GM23338 (cell line): ENCODE measurements around the gene GABRR2. TPM values are rescaled to one million over a fixed set of nuclear protein-coding genes. Genes with fewer than 3 reads are reported as not detected.

Experiments
- ATAC-seq: fragments of 200-7000 bp; cut with Tn5 transposase; 3 replicates; pipeline ENCODE4 v1.9.1; 2020
- DNase-seq: peaks from one replicate; pipeline ENCODE4 v3.0.0-alpha.2; 2015; ENCODE audit warnings: low spot score
- H2AFZ ChIP-seq: fragments of 200-600 bp; sonication (generic); 2 replicates; pipeline ENCODE4 v1.8.0; 2016; ENCODE audit warnings: antibody characterized with exemption, mild to moderate bottlenecking, moderate library complexity
- H3F3A ChIP-seq: fragments of 200-600 bp; sonication (generic); replicated peaks from 2 replicates; pipeline ENCODE4 v1.8.0; 2017; ENCODE audit warnings: antibody characterized with exemption, mixed run types, low read depth
- H3K27ac ChIP-seq: fragments of 200-600 bp; sonication (generic); 2 replicates; pipeline ENCODE4 v1.6.1; 2016; ENCODE audit warnings: low read depth
- H3K27me3 ChIP-seq: fragments of 200-600 bp; sonication (generic); 2 replicates; pipeline ENCODE4 v1.8.0; 2016; ENCODE audit warnings: mild to moderate bottlenecking, mixed run types, moderate library complexity; ENCODE audit not compliant: insufficient read depth
- H3K36me3 ChIP-seq: fragments of 200-600 bp; sonication (generic); 2 replicates; pipeline ENCODE4 v1.8.0; 2016; ENCODE audit warnings: mild to moderate bottlenecking; ENCODE audit not compliant: insufficient read depth
- H3K4me1 ChIP-seq: fragments of 200-600 bp; sonication (generic); 2 replicates; pipeline ENCODE4 v1.8.0; 2016; ENCODE audit warnings: mild to moderate bottlenecking, moderate library complexity; ENCODE audit not compliant: insufficient read depth
- H3K4me2 ChIP-seq: fragments of 200-600 bp; sonication (generic); 2 replicates; pipeline ENCODE4 v1.7.1; 2017; ENCODE audit warnings: mixed run types
- H3K4me3 ChIP-seq: fragments of 200-600 bp; sonication (generic); 2 replicates; pipeline ENCODE4 v1.6.1; 2016; ENCODE audit warnings: mixed run types
- H3K79me2 ChIP-seq: fragments of 200-600 bp; sonication (generic); replicated peaks from 2 replicates; pipeline ENCODE4 v1.8.0; 2017; ENCODE audit warnings: mild to moderate bottlenecking; ENCODE audit not compliant: insufficient read depth
- H3K9me2 ChIP-seq: fragments of 200-600 bp; sonication (generic); 2 replicates; pipeline ENCODE4 v1.8.0; 2017; ENCODE audit not compliant: insufficient read depth
- H4K20me1 ChIP-seq: fragments of 200-600 bp; sonication (generic); replicated peaks from 2 replicates; pipeline ENCODE4 v1.8.0; 2017; ENCODE audit warnings: mild to moderate bottlenecking; ENCODE audit not compliant: insufficient read depth
- H3K27ac Mint-ChIP-seq: 2 replicates; pipeline ENCODE4 v1.8.0; 2020; ENCODE audit warnings: inconsistent platforms, mild to moderate bottlenecking, moderate library complexity, mixed read lengths
- H3K27me3 Mint-ChIP-seq: 3 replicates; pipeline ENCODE4 v1.8.0; 2022; ENCODE audit warnings: low read depth, mild to moderate bottlenecking, moderate library complexity, mixed read lengths, inconsistent platforms; ENCODE audit not compliant: insufficient read depth, poor library complexity
- H3K36me3 Mint-ChIP-seq: 3 replicates; pipeline ENCODE4 v1.8.0; 2021; ENCODE audit warnings: low read depth, mild to moderate bottlenecking, inconsistent platforms, moderate library complexity, mixed read lengths
- H3K4me1 Mint-ChIP-seq: 3 replicates; pipeline ENCODE4 v1.8.0; 2020; ENCODE audit warnings: mild to moderate bottlenecking, inconsistent platforms, mixed read lengths
- H3K4me3 Mint-ChIP-seq: 3 replicates; pipeline ENCODE4 v1.8.0; 2021; ENCODE audit warnings: moderate library complexity, mild to moderate bottlenecking, inconsistent platforms, mixed read lengths
- H3K9me3 Mint-ChIP-seq: 3 replicates; pipeline ENCODE4 v1.8.0; 2020; ENCODE audit warnings: moderate library complexity, mild to moderate bottlenecking, inconsistent platforms, mixed read lengths
- EZH2 ChIP-seq: fragments of 200-600 bp; sonication (generic); IDR thresholded peaks from one replicate; pipeline ENCODE4 v1.8.0; 2017; ENCODE audit warnings: antibody characterized with exemption, mild to moderate bottlenecking, low read depth; ENCODE audit not compliant: unreplicated experiment
- NANOG ChIP-seq: IDR thresholded peaks from 2 replicates; pipeline ENCODE4 v1.6.1; 2016; ENCODE audit warnings: antibody characterized with exemption, borderline replicate concordance
- STAT1 ChIP-seq: IDR thresholded peaks from one replicate; pipeline ENCODE4 v1.6.1; 2016; ENCODE audit warnings: antibody characterized with exemption; ENCODE audit not compliant: unreplicated experiment
- ZNF114 ChIP-seq: fragments of 250-450 bp; sonication (Bioruptor Pico); IDR thresholded peaks from 2 replicates; pipeline ENCODE4 v1.5.0; 2020; ENCODE audit warnings: mild to moderate bottlenecking, moderate library complexity
- polyA plus RNA-seq: library from polyadenylated mRNA; unstranded; fragments of >200 nt; fragmentation: Nextera tagmentation; extraction: Ambion mirVana; gene quantifications from 2 replicates; pipeline ENCODE4 v1.2.1, GENCODE V29; 2016
- total RNA-seq: library from RNA; depleted of rRNA; stranded (reverse); fragments of >200 nt; shearing (Covaris generic); gene quantifications from 2 replicates; pipeline ENCODE4 v1.2.3, GENCODE V29; 2014
- TF ChIP-seq, protein P1 (sequence below): fragments of 250-450 bp; sonication (Bioruptor Pico); IDR thresholded peaks from 2 replicates; pipeline ENCODE4 v1.5.0; 2020; ENCODE audit warnings: mild to moderate bottlenecking, moderate library complexity
- TF ChIP-seq, protein P2 (sequence below): IDR thresholded peaks from 2 replicates; pipeline ENCODE4 v1.6.1; 2016; ENCODE audit warnings: antibody characterized with exemption
- TF ChIP-seq, protein P3 (sequence below), 2 experiments: fragments of 200-600 bp in 1 of 2; sonication (generic) in 1 of 2; conservative IDR thresholded peaks; 2 replicates each; pipeline versions ENCODE4 v1.5.1 to v1.6.1; 2016 to 2017; ENCODE audit warnings: antibody characterized with exemption in 2 of 2, low read depth in 2 of 2, mild to moderate bottlenecking in 2 of 2, moderate library complexity in 1 of 2

Gene GABRR2
- total and polyA plus RNA-seq, 2 experiments from 2014 or later = not detected

DNA sequence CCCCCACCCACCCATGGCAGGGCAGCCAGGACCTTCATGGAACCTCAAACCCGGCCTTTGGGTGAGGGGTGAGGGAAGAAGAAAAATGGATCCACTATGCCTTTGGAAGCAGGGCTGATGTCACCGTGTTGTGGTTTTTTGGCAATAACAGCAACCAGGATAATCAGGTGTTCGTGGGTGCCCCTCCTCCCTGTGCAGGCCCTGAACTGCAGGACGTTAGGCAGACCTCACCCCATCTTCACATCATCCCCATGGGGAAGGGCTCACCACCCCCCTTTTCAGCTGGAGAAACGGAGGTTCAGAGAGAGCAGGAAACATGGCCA lies 3.6 kb downstream of the GABRR2 start (continued):
- TF ChIP-seq, protein P1, sequence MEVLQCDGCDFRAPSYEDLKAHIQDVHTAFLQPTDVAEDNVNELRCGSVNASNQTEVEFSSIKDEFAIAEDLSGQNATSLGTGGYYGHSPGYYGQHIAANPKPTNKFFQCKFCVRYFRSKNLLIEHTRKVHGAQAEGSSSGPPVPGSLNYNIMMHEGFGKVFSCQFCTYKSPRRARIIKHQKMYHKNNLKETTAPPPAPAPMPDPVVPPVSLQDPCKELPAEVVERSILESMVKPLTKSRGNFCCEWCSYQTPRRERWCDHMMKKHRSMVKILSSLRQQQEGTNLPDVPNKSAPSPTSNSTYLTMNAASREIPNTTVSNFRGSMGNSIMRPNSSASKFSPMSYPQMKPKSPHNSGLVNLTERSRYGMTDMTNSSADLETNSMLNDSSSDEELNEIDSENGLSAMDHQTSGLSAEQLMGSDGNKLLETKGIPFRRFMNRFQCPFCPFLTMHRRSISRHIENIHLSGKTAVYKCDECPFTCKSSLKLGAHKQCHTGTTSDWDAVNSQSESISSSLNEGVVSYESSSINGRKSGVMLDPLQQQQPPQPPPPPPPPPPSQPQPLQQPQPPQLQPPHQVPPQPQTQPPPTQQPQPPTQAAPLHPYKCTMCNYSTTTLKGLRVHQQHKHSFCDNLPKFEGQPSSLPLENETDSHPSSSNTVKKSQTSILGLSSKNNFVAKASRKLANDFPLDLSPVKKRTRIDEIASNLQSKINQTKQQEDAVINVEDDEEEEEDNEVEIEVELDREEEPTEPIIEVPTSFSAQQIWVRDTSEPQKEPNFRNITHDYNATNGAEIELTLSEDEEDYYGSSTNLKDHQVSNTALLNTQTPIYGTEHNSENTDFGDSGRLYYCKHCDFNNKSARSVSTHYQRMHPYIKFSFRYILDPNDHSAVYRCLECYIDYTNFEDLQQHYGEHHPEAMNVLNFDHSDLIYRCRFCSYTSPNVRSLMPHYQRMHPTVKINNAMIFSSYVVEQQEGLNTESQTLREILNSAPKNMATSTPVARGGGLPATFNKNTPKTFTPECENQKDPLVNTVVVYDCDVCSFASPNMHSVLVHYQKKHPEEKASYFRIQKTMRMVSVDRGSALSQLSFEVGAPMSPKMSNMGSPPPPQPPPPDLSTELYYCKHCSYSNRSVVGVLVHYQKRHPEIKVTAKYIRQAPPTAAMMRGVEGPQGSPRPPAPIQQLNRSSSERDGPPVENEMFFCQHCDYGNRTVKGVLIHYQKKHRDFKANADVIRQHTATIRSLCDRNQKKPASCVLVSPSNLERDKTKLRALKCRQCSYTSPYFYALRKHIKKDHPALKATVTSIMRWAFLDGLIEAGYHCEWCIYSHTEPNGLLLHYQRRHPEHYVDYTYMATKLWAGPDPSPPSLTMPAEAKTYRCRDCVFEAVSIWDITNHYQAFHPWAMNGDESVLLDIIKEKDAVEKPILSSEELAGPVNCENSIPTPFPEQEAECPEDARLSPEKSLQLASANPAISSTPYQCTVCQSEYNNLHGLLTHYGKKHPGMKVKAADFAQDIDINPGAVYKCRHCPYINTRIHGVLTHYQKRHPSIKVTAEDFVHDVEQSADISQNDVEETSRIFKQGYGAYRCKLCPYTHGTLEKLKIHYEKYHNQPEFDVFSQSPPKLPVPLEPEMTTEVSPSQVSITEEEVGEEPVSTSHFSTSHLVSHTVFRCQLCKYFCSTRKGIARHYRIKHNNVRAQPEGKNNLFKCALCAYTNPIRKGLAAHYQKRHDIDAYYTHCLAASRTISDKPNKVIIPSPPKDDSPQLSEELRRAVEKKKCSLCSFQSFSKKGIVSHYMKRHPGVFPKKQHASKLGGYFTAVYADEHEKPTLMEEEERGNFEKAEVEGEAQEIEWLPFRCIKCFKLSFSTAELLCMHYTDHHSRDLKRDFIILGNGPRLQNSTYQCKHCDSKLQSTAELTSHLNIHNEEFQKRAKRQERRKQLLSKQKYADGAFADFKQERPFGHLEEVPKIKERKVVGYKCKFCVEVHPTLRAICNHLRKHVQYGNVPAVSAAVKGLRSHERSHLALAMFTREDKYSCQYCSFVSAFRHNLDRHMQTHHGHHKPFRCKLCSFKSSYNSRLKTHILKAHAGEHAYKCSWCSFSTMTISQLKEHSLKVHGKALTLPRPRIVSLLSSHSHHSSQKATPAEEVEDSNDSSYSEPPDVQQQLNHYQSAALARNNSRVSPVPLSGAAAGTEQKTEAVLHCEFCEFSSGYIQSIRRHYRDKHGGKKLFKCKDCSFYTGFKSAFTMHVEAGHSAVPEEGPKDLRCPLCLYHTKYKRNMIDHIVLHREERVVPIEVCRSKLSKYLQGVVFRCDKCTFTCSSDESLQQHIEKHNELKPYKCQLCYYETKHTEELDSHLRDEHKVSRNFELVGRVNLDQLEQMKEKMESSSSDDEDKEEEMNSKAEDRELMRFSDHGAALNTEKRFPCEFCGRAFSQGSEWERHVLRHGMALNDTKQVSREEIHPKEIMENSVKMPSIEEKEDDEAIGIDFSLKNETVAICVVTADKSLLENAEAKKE (CRISPR knock-in tag) = no peak

DNA sequence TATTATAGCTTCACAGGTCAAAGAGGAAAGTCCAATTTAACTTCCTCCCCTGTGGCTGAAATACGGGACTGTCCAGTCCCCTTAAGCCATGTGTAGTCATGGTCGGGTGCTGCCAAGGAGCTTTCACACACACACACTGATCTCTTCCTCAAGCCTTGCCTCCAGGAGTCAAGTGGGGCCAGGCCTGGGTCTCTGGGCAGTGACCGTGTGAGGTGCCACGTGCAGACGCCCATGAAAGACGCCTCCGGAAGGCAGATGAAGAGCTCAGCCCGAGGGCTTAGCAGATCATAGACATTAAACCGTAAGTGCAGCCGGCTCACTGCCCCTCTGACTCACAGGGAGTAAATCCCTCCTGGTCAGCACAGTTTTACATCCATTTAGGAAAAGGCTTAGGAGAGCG lies 4.2 kb downstream of the GABRR2 start:
- Mint-ChIP-seq H3K27me3 (peaks cover 3% of the 10 kb centered on the region), H3K36me3 (no peaks in the 10 kb centered on the region), H3K4me3 (no peak overlapping the region), H3K9me3 (no peaks in the 10 kb centered on the region), H3K27ac (no peak overlapping the region), H3K4me1 (peaks cover 16% of the 10 kb centered on the region)
- peak overlapping the region; percentile 88 for H2AFZ ChIP-seq
- H3K27me3 ChIP-seq = no peaks in the 10 kb centered on the region
- ATAC-seq (no peak), DNase-seq (no peak)
- H4K20me1 ChIP-seq = no peaks in the 10 kb centered on the region
- H3K4me2 ChIP-seq = no peak overlapping the region
- H3K4me1 ChIP-seq = no peaks in the 10 kb centered on the region
- H3K79me2 ChIP-seq = no peaks in the 10 kb centered on the region
- no peaks in the 10 kb centered on the region for H3K36me3 ChIP-seq
- no peaks in the 10 kb centered on the region for H3F3A ChIP-seq
- H3K9me2 ChIP-seq = no peaks in the 10 kb centered on the region
- no peak overlapping the region for H3K4me3 ChIP-seq
- H3K27ac ChIP-seq = no peak overlapping the region
- TF ChIP-seq NANOG (no peak), STAT1 (no peak), ZNF114 (no peak), EZH2 (no peak)
- TF ChIP-seq, protein P1 (CRISPR knock-in tag) = no peak
- TF ChIP-seq, protein P2, sequence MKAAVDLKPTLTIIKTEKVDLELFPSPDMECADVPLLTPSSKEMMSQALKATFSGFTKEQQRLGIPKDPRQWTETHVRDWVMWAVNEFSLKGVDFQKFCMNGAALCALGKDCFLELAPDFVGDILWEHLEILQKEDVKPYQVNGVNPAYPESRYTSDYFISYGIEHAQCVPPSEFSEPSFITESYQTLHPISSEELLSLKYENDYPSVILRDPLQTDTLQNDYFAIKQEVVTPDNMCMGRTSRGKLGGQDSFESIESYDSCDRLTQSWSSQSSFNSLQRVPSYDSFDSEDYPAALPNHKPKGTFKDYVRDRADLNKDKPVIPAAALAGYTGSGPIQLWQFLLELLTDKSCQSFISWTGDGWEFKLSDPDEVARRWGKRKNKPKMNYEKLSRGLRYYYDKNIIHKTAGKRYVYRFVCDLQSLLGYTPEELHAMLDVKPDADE = no peak
- TF ChIP-seq, protein P3, sequence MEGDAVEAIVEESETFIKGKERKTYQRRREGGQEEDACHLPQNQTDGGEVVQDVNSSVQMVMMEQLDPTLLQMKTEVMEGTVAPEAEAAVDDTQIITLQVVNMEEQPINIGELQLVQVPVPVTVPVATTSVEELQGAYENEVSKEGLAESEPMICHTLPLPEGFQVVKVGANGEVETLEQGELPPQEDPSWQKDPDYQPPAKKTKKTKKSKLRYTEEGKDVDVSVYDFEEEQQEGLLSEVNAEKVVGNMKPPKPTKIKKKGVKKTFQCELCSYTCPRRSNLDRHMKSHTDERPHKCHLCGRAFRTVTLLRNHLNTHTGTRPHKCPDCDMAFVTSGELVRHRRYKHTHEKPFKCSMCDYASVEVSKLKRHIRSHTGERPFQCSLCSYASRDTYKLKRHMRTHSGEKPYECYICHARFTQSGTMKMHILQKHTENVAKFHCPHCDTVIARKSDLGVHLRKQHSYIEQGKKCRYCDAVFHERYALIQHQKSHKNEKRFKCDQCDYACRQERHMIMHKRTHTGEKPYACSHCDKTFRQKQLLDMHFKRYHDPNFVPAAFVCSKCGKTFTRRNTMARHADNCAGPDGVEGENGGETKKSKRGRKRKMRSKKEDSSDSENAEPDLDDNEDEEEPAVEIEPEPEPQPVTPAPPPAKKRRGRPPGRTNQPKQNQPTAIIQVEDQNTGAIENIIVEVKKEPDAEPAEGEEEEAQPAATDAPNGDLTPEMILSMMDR (conservative IDR thresholded peaks at IDR 0.05; ENCODE audit: low read depth in 2 of 2) = no peak
